Urothelium cell line (cell line): ENCODE measurements around the gene KRT4.

Experiments
- DNase-seq: peaks from one replicate; pipeline ENCODE4 v3.0.0; 2011; ENCODE audit warnings: low spot score, mixed read lengths
- FAIRE-seq: peaks from 2 replicates; lab custom pipeline; 2011; peaks lifted over from hg19 to GRCh38; lab: Jason Lieb, UNC

KRT4 gene

DNA sequence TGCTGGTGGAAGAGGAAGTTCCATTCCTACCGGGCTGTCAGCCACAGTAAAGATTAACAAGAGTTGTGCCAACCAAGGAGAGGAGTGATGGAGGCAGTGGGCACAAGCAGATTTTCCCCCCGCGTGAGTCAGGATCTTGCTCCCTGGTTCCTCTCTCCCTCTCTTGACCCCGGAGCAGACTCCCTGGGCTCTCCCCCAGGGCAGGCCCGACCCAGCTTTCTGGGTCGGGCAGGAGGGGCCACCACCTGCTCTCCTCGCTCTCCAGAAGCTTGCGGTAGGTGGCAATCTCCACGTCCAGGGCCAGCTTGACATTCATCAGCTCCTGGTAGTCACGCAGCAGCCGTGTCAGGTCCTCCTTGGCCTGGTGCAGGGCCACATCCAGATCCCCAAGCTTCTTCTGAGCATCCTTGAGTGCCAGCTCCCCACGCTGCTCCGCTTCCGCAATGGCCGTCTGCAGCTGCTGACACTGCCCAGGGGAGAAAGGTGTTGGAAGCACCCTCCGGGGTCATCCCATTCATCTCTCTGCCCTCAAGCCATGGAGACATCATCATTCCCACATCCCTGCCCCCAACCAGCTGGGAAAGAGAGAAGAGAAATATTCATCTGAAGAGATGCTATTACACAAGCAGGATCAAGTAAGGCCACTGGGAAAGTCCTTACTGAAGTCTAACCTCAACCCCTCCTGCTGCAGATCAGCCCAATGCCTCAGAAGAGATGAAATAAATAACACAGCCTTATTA is 9.0 kb upstream of the KRT4 start:
- DNase-seq (no peak), FAIRE-seq (no peak)

DNA sequence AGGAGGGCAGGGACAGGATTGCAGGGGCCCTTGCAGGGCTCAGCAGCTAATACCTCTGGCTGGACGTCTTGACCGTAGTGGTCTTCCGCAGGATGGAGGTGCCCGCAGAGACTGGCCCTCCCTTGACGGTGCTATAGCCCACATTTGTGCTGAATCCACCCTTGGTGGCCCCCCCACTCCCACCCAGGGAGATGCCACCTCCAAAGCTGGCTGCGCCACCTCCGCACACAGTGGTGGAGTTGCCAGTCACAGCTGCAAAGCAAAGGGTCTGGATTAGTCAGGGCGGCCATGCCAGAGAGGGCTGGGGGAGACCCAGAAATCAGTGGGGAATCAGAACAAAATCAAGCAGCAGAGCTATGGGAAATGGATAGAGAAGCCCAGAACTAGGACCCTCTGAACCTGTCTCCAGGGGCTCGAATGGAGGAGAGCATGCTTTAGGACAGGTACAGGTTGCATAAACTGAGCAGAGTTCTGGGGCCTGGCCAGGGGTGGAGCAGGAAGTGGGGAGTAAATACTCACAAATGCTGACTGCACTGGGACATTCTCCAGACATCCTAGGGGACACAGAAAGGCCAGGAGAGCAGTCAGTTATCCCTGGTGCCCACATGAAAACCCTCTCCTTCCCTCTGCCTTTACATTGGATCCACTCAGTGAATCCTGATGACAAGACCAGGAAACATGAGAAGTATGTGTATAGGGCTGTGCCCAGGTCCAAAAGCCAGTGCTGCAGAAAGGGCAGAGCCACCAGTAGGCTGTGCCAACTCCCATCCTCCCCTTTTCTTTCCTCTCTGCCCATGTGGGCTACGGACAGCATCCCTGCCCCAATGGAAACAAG is 8.1 kb upstream of the KRT4 start:
- DNase-seq (no peak), FAIRE-seq (no peak)

GRCh38 chr12:52821071-52821730 is 7.3 kb upstream of the KRT4 start:
- DNase-seq (no peak), FAIRE-seq (no peak)

DNA sequence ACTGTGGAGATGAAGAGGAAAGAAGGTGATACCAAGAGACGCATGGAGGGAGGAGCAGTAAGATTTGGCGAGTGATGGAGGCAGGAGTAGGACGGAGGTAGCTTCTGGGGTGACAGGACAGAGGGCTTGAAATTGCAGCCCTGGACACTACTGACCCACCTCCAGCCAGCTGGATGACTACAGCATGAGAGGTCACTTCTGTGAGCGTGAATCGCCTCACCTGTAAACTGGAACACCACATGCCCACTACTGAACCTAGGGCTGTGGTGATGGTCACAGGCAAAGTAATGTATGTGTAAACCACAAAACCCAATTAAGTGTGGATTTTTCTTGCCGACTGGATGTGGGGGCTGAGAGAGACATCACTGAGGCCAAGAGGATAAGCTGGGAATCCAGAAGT is 6.6 kb upstream of the KRT4 start:
- DNase-seq (no peak), FAIRE-seq (no peak)

DNA sequence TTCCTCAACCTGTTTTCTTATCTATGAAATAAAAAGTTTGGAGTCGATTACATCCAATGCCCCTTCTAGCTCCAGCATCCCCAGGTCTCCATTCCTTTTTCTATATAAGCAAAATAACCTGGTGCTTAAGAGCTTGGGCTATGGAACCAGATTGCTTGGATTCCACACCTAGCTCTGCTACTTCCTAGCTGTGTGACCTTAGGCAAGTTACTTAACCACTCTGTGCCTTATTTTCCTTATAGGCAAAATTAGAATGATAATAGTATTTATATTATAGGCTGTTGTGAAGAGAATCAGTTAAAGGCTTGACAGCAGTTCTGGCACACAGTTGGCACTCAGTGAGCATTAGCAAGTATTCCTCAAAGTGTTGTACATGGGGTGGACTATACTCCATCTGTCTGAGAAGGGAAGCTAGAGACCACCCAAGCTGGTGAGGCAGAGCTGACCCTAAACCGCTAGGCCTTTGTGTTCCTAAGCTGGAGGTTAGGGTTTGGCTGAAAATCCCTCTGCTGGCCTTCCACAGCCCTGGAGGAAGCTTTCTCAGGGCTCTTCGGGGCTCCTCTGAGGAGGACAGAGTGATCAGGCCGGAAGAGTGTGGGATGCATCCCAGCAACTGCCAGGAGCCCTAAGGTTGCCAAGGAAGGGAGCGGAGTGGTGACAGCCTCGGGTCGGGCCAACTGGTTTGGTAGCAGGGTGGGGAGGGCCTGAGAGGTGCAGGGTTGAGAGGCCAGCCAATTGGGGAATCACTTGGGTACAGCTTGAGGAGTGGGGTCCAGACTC is 6.0 kb upstream of the KRT4 start:
- FAIRE-seq = no peak
- no peak for DNase-seq

DNA sequence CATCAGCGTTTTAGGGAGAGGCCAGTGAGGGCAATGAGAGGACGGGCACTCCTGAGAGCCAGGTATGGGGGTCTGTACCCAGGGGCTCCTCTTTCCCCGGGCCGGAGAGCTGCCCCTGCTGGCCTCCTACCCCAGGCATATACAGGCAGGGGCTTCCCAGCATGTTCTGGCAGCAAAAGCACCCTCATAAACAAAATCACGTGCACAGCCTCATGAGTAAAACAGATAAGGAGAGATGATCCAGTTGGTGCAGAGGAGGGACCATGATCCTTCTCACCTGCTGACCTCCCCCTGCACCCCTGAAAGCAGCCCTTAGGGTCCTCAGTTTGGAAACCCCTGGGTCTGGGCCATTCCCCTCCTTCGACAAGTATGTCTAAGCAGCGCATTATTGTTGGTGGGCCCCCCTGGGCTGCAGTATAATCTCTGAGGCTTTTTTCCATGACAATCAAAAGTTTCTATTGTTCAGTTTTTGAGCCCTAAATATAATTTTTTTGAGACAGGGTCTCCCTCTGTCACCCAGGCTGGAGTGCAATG is 5.0 kb upstream of the KRT4 start:
- DNase-seq = no peak
- FAIRE-seq = no peak

DNA sequence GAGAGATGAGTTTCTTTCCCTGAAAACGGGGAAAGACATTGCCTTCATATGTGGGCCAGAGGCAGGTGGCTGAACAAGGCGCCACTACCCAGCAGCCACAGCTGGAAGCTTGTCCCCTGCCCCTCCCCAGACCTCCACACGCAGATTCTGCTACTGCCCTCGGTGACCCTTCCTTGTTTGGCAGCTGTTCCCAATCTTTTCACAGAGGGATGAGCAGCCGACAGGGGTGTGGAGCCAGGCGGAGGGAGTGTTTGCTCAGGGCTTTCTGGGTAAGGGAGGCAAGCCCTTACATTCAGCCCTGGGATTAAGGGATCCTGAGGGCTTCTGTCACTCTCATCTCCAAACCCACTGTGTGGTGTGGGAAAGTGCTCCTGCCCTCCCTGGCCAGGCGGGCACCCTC is 4.5 kb upstream of the KRT4 start:
- FAIRE-seq (no peak), DNase-seq (no peak)

- DNase-seq (no peak), FAIRE-seq (no peak)
Measured at GRCh38 chr12:52817699-52818238, 3.9 kb upstream of the KRT4 start.

DNA sequence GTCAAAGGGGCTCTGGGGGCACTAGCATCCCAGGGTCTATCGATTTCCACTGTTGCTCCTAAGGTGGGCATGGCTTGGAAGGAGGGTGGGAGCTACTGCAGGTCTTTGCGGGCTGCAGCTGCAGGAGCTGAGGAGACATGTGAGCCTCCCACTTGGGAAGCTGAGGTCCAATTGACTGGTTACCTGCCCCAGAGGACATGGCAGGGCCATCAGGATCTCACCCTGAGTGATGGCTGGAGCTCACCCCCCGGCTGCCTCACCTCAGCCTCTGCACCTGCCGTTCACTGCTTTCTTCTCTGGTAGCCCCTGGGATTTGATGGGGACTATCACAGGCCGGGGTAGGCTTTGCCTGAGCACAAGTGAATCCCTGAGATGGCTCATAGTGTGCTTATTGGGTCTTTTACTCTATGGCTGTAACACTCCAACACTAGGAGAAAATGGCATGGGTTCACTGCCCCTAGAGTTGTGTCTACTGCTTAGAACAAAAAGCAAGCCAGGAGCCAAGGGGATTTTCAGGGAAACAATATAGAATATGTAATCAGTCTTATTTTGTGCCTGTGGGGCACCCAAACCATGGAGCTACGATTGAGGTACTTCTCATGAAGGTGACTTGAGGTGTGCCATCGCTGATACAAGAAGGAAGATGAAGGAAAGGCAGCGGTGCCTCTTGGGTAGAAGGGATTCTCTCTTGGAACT is 3.2 kb upstream of the KRT4 start:
- FAIRE-seq (no peak), DNase-seq (no peak)

- FAIRE-seq = no peak
Measured at GRCh38 chr12:52815676-52816588, 2.0 kb upstream of the KRT4 start.

GRCh38 chr12:52815161-52815560 is 1.2 kb upstream of the KRT4 start:
- DNase-seq (no peak), FAIRE-seq (no peak)

More at GRCh38 chr12:52815676-52816588, 2.0 kb upstream of the KRT4 start:
- no peak for DNase-seq

- DNase-seq = no peak
- no peak for FAIRE-seq
Measured at GRCh38 chr12:52814710-52815155, 817 bp upstream of the KRT4 start.

DNA sequence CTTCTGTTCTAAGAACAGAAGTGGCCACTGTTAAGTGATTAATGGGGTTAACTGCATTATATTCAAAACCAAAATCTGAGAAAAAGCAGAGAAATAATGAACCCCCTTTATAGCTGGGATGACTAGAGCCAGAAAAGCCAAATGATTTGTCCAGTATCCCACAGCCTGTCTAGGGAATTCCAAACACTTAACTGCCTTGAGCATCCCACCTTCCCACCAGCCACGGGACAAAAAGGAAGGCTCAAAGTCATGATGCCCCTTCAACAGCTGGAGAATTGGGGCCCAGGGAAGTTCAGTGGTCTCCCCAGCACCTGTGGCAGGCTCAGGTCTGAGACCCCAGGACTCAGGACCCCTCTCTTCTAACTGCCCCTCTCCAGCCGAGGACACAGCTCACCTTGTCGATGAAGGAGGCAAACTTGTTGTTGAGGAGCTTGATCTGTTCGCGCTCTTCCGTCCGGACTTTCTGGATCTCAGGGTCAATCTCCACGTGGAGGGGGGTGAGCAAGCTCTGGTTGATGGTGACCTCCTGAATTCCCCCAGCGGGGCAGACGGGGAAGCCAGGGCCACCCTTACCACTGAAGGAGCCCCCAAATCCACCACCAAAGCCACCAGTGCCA is 605 bp downstream of the KRT4 start:
- FAIRE-seq = no peak
- DNase-seq = no peak

DNA sequence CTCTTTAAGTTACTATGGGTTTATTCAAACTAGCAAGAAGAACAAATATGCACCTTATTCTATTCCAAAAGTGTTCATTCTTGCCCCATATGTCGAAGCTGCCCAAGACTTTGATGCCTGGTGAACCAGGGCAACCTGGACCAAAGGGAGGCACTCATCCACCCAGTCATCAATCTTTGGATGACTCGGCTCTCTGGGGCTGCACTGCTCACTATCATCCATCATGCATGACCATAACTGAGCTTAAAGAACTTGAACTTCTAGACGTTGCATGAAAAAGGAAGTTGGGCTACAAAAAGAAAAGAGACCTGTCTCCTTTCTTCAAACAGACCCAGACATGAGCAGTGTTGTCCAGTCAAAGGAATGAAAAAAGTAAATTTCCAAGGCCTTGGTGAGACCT is 1.2 kb downstream of the KRT4 start:
- DNase-seq (no peak), FAIRE-seq (no peak)

- FAIRE-seq (no peak), DNase-seq (no peak)
Measured at GRCh38 chr12:52812073-52812400, 1.9 kb downstream of the KRT4 start.

- FAIRE-seq (no peak), DNase-seq (no peak)
Measured at GRCh38 chr12:52811191-52812072, 2.5 kb downstream of the KRT4 start.

DNA sequence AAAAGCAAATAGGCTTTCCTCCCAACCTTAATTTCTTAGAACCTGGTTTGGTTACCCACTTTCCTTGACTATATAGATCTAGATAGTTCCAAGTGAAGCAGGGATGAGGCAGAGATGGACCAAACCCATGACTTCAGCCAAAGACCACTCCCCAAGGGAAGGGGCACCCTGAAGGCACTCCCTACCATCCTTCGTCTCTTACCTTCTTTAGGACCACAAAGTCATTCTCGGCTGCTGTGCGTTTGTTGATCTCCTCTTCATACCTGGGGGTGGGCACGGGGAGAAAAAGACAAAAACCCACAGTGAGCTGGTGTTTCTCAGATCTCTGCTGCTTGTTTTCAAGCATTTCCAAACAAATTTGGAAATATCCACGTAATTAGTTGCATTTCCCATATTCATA is 3.4 kb downstream of the KRT4 start:
- no peak for DNase-seq
- FAIRE-seq = no peak
